LNCaP clone FGC (cell line): Measurements from ENCODE around the gene MAPK8IP2.
A peak's percentile ranks its signal among the peaks of the same experiment; 100 is the strongest.

ENCODE experiments used
- DNase-seq: peaks from one replicate; pipeline ENCODE4 v3.0.0-alpha.2; 2011; ENCODE audit warnings: low read depth
- H3K4me3 ChIP-seq: 2 replicates; pipeline ENCODE4 v1.5.1; 2011; ENCODE audit warnings: mild to moderate bottlenecking, low read depth, low read length, control low read depth
- CTCF ChIP-seq: IDR thresholded peaks from 2 replicates; pipeline ENCODE4 v1.5.1; 2012; ENCODE audit warnings: mild to moderate bottlenecking; ENCODE audit not compliant: control insufficient read depth, insufficient read depth; ENCODE audit errors: extremely low read depth

The MAPK8IP2 gene

DNA sequence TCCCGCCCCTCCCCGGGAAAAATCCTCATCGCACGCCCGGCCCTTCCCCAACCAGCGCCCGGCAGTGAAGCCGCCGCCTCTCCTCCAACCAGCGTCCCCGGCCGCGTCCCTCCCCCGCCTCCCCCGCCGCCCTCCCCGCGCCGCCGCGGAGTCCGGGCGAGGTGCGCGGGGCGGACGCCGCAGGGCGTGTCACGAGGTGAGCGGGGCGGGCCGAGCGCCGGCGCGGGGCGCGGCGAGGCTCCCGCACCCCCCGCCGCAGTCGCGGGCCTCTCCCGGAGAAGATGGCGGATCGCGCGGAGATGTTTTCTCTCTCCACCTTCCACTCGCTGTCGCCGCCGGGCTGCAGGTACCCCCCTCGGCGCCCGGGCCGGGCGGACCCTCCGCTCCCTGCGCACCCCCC lies at the start of gene MAPK8IP2:
TSS of gene MAPK8IP2 (plus strand) at position 256 of the 400 bp plus-strand sequence. CDS start at position 282, 26 bp downstream.
- peak within 1 kb of the TSS; percentile 57 for H3K4me3 ChIP-seq
- no peak for TF ChIP-seq CTCF
- DNase-seq, result no peak

DNA sequence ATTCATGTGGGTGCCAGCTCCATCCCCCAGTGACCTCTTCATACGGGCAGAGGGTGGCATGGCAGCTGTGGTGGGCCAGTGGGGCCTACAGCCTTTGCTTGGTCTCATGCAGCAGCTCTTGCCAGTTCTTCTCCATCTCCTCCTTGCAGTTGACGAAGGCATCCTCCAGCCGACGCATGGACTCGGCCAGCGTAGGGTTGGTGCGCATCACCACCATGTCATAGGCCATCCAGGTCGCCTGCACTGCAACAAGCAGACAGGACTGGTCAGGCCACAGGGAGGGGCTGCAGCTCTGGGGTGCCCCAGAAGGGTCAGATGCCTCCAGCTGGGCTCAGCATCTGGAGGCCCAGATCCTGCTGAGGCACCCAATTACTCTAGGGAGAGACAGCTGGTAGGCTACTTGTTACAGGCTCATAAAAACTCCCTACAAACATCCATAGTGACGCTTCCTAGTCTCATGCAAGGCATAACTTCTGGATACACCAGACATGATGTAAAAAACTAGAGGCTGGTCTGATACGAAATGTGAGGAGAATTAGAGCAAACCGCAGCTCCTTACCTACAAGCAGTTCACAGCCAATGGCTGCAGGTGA lies 49.3 kb upstream of the MAPK8IP2 start:
- no peak for DNase-seq
- no peak overlapping the region for H3K4me3 ChIP-seq
- no peak for TF ChIP-seq CTCF

- TF ChIP-seq CTCF, result no peak
- DNase-seq, result no peak
- H3K4me3 ChIP-seq, result no peak overlapping the region
These were observed 47.3 kb upstream of the MAPK8IP2 start for GRCh38 chr22:50553310-50553709.

- no peak for TF ChIP-seq CTCF
- no peak overlapping the region for H3K4me3 ChIP-seq
- no peak for DNase-seq
These were observed 43.9 kb upstream of the MAPK8IP2 start for GRCh38 chr22:50556703-50557102.

DNA sequence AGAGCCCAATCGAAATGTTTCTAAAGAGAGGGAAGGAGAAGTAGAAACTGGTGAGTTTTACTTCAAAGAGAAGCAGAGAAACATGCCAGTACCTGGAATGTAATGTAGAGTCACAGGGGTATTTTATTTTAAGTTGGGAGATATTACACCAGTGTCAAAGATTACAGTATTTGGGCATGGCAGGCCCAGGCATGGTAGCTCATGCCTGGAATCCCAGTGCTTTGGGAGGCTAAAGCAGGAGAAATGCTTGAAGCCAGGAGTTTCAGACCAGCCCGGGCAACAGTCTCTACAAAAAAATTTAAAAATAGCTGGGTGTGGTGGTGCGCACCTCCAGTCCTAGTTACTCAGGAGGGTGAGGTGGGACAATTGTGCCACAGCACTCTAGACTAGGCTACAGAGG lies 40.6 kb upstream of the MAPK8IP2 start:
- DNase-seq, result no peak
- H3K4me3 ChIP-seq, result no peak overlapping the region
- TF ChIP-seq CTCF, result no peak

DNA sequence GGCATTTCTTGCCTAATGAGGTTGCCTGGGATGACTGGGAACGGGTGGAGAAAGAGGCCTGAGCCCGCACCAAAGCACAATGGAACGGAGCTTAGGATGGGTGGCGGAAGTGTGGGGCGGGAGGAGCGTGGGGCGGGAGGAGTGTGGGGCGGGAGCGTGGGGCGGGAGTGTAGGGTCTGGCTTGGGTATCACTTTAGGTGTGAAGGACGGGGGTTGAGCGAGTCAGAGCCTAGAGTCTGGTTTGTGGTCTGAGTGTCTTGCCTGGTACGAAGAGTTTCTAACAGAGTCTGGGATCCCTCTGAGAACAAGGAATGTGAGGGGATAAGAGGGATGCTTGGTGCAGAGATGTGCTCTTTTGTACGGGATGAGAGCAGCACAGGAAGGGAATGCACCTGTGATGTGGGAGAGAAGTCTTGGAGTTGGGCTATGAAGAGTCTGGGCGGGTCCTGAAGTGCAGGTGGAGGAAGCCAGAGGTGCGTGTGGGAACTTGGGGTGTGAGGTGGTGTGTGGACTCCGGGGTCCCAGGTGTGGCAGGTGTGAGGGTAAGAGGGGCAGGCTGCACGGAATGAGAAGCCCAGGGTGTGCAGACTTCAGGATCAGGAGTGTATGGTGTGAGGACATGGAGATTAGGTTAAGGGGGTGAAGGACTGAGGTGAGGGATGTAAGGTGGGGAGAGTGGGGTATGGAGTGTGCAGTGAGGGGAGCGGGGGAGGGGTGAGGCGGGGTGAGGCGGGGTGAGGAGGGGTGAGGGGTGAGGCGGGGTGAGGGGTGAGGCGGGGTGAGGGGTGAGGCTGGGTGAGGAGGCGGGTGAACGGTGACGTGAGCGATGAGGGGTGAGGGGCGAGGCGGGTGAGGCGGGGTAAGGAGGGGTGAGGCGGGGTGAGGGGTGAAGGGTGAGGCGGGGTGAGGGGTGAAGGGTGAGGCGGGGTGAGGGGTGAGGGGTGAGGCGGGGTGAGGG lies 38.9 kb upstream of the MAPK8IP2 start:
- DNase-seq, result no peak

More for the DNA sequence above, 38.9 kb upstream of the MAPK8IP2 start:
- H3K4me3 ChIP-seq, result no peak overlapping the region
- no peak for TF ChIP-seq CTCF
